ENCODE results near the gene KCNA3.

Gene KCNA3

GRCh38 chr1:110634455-110635311 lies 40.1 kb downstream of the KCNA3 start:
- H3K27me3 ChIP-seq (replicated peaks; ENCODE audit: control insufficient read depth, insufficient read depth, low read length, poor library complexity, severe bottlenecking): no peaks in the 10 kb centered on the region
- peak overlapping the region; percentile 78 for H3K27ac ChIP-seq (ENCODE audit: insufficient read depth, low read length, poor library complexity, severe bottlenecking)
- peaks cover 89% of the 10 kb centered on the region for H3K4me1 ChIP-seq (ENCODE audit: control insufficient read depth, insufficient read depth, low read length, poor library complexity, severe bottlenecking)
- H3K4me3 ChIP-seq (ENCODE audit: insufficient read depth, low read depth, low read length, poor library complexity, severe bottlenecking): no peak overlapping the region
- DNase-seq: peak; percentile 50 to 58 (median 54)
- no peaks in the 10 kb centered on the region for H3K36me3 ChIP-seq (ENCODE audit: control insufficient read depth, insufficient read depth, low read length)
- H3K9me3 ChIP-seq (ENCODE audit: control insufficient read depth, low read length): no peaks in the 10 kb centered on the region

GRCh38 chr1:110634086-110634454 lies 40.7 kb downstream of the KCNA3 start:
- no peak overlapping the region for H3K4me3 ChIP-seq (ENCODE audit: insufficient read depth, low read depth, low read length, poor library complexity, severe bottlenecking)
- peaks cover 84% of the 10 kb centered on the region for H3K4me1 ChIP-seq (ENCODE audit: control insufficient read depth, insufficient read depth, low read length, poor library complexity, severe bottlenecking)
- H3K9me3 ChIP-seq (ENCODE audit: control insufficient read depth, low read length): no peaks in the 10 kb centered on the region
- peak overlapping the region; percentile 78 for H3K27ac ChIP-seq (ENCODE audit: insufficient read depth, low read length, poor library complexity, severe bottlenecking)
- H3K27me3 ChIP-seq (replicated peaks; ENCODE audit: control insufficient read depth, insufficient read depth, low read length, poor library complexity, severe bottlenecking): no peaks in the 10 kb centered on the region
- no peak for DNase-seq
- H3K36me3 ChIP-seq (ENCODE audit: control insufficient read depth, insufficient read depth, low read length): no peaks in the 10 kb centered on the region

- peak overlapping the region; percentile 78 for H3K27ac ChIP-seq (ENCODE audit: insufficient read depth, low read length, poor library complexity, severe bottlenecking)
- no peaks in the 10 kb centered on the region for H3K27me3 ChIP-seq (replicated peaks; ENCODE audit: control insufficient read depth, insufficient read depth, low read length, poor library complexity, severe bottlenecking)
- no peak overlapping the region for H3K4me3 ChIP-seq (ENCODE audit: insufficient read depth, low read depth, low read length, poor library complexity, severe bottlenecking)
- H3K9me3 ChIP-seq (ENCODE audit: control insufficient read depth, low read length): no peaks in the 10 kb centered on the region
- H3K4me1 ChIP-seq (ENCODE audit: control insufficient read depth, insufficient read depth, low read length, poor library complexity, severe bottlenecking): peaks cover 81% of the 10 kb centered on the region
- no peak for DNase-seq
- no peaks in the 10 kb centered on the region for H3K36me3 ChIP-seq (ENCODE audit: control insufficient read depth, insufficient read depth, low read length)
Measured at GRCh38 chr1:110633646-110634030, 41.1 kb downstream of the KCNA3 start.

- DNase-seq: no peak
- Histone ChIP-seq H3K4me3 (ENCODE audit: insufficient read depth, low read depth, low read length, poor library complexity, severe bottlenecking) (no peak overlapping the region), H3K4me1 (ENCODE audit: control insufficient read depth, insufficient read depth, low read length, poor library complexity, severe bottlenecking) (peaks cover 67% of the 10 kb centered on the region), H3K27me3 (replicated peaks; ENCODE audit: control insufficient read depth, insufficient read depth, low read length, poor library complexity, severe bottlenecking) (no peaks in the 10 kb centered on the region), H3K27ac (ENCODE audit: insufficient read depth, low read length, poor library complexity, severe bottlenecking) (peak overlapping the region; percentile 78), H3K9me3 (ENCODE audit: control insufficient read depth, low read length) (no peaks in the 10 kb centered on the region), H3K36me3 (ENCODE audit: control insufficient read depth, insufficient read depth, low read length) (no peaks in the 10 kb centered on the region)
Measured at GRCh38 chr1:110631836-110632620, 42.7 kb downstream of the KCNA3 start.

- DNase-seq: peak; percentile 69 to 77 (median 76)
- Histone ChIP-seq H3K4me3 (ENCODE audit: insufficient read depth, low read depth, low read length, poor library complexity, severe bottlenecking) (peak overlapping the region; percentile 33), H3K9me3 (ENCODE audit: control insufficient read depth, low read length) (no peaks in the 10 kb centered on the region), H3K36me3 (ENCODE audit: control insufficient read depth, insufficient read depth, low read length) (no peaks in the 10 kb centered on the region), H3K4me1 (ENCODE audit: control insufficient read depth, insufficient read depth, low read length, poor library complexity, severe bottlenecking) (peaks cover 59% of the 10 kb centered on the region), H3K27ac (ENCODE audit: insufficient read depth, low read length, poor library complexity, severe bottlenecking) (peak overlapping the region; percentile 78), H3K27me3 (replicated peaks; ENCODE audit: control insufficient read depth, insufficient read depth, low read length, poor library complexity, severe bottlenecking) (no peaks in the 10 kb centered on the region)
Measured at GRCh38 chr1:110630839-110631663, 43.7 kb downstream of the KCNA3 start.

GRCh38 chr1:110628323-110629105 lies 46.2 kb downstream of the KCNA3 start:
- no peak for DNase-seq
- Histone ChIP-seq H3K27me3 (replicated peaks; ENCODE audit: control insufficient read depth, insufficient read depth, low read length, poor library complexity, severe bottlenecking) (no peaks in the 10 kb centered on the region), H3K9me3 (ENCODE audit: control insufficient read depth, low read length) (no peaks in the 10 kb centered on the region), H3K36me3 (ENCODE audit: control insufficient read depth, insufficient read depth, low read length) (no peaks in the 10 kb centered on the region), H3K4me3 (ENCODE audit: insufficient read depth, low read depth, low read length, poor library complexity, severe bottlenecking) (no peak overlapping the region), H3K27ac (ENCODE audit: insufficient read depth, low read length, poor library complexity, severe bottlenecking) (no peak overlapping the region), H3K4me1 (ENCODE audit: control insufficient read depth, insufficient read depth, low read length, poor library complexity, severe bottlenecking) (peaks cover 33% of the 10 kb centered on the region)

- Histone ChIP-seq H3K27ac (ENCODE audit: insufficient read depth, low read length, poor library complexity, severe bottlenecking) (no peak overlapping the region), H3K4me1 (ENCODE audit: control insufficient read depth, insufficient read depth, low read length, poor library complexity, severe bottlenecking) (peaks cover 26% of the 10 kb centered on the region), H3K4me3 (ENCODE audit: insufficient read depth, low read depth, low read length, poor library complexity, severe bottlenecking) (no peak overlapping the region), H3K27me3 (replicated peaks; ENCODE audit: control insufficient read depth, insufficient read depth, low read length, poor library complexity, severe bottlenecking) (no peaks in the 10 kb centered on the region), H3K9me3 (ENCODE audit: control insufficient read depth, low read length) (no peaks in the 10 kb centered on the region), H3K36me3 (ENCODE audit: control insufficient read depth, insufficient read depth, low read length) (no peaks in the 10 kb centered on the region)
- DNase-seq: no peak
Measured at GRCh38 chr1:110627764-110628163, 47.0 kb downstream of the KCNA3 start.

- H3K9me3 ChIP-seq (ENCODE audit: control insufficient read depth, low read length): no peaks in the 10 kb centered on the region
- no peak overlapping the region for H3K4me3 ChIP-seq (ENCODE audit: insufficient read depth, low read depth, low read length, poor library complexity, severe bottlenecking)
- peaks cover 17% of the 10 kb centered on the region for H3K4me1 ChIP-seq (ENCODE audit: control insufficient read depth, insufficient read depth, low read length, poor library complexity, severe bottlenecking)
- H3K27me3 ChIP-seq (replicated peaks; ENCODE audit: control insufficient read depth, insufficient read depth, low read length, poor library complexity, severe bottlenecking): no peaks in the 10 kb centered on the region
- H3K27ac ChIP-seq (ENCODE audit: insufficient read depth, low read length, poor library complexity, severe bottlenecking): no peak overlapping the region
- H3K36me3 ChIP-seq (ENCODE audit: control insufficient read depth, insufficient read depth, low read length): no peaks in the 10 kb centered on the region
- DNase-seq: no peak
Measured at GRCh38 chr1:110626889-110627288, 47.9 kb downstream of the KCNA3 start.

All from effector memory CD4-positive, alpha-beta T cell (primary cell).